ENCODE results near the gene BCAS1. TPM values are rescaled to one million over a fixed set of nuclear protein-coding genes. Genes with fewer than 3 reads are reported as not detected.

Gene BCAS1
- polyA plus RNA-seq, 1 of the 3 experiments (the other 2 are of a cell fraction), result not detected

GRCh38 chr20:53985150-53985518 lies 85.3 kb downstream of the BCAS1 start (continued):
- no peak for TF ChIP-seq PBX3 (IDR thresholded peaks at IDR 0.05)

- Histone ChIP-seq H3K36me3 (replicated peaks in 1 of 2; ENCODE audit: control insufficient read depth in 1 of 2, insufficient read depth in 2 of 2, low read length in 1 of 2) (no peaks in the 10 kb centered on the region), H3F3A (replicated peaks; ENCODE audit: insufficient read depth) (no peaks in the 10 kb centered on the region), H3K4me1 (ENCODE audit: control insufficient read depth in 1 of 2, insufficient read depth in 2 of 2, low read depth in 1 of 2, low read length in 1 of 2) (no peaks in the 10 kb centered on the region), H3K9me3 (no peaks in the 10 kb centered on the region), H3K4me2 (no peak overlapping the region), H3K4me3 (ENCODE audit: low read depth in 2 of 2, low read length in 1 of 2) (no peak overlapping the region), H3K79me2 (ENCODE audit: insufficient read depth) (no peaks in the 10 kb centered on the region), H4K20me1 (ENCODE audit: insufficient read depth) (no peaks in the 10 kb centered on the region), H3K27me3 (ENCODE audit: insufficient read depth) (no peaks in the 10 kb centered on the region), H3K9me2 (no peaks in the 10 kb centered on the region), H3K27ac (ENCODE audit: low read depth in 2 of 2, low read length in 1 of 2) (no peak overlapping the region), H3K9ac (no peak overlapping the region), H2AFZ (ENCODE audit: low read depth) (no peak overlapping the region)
- no peak for TF ChIP-seq RFX5 (IDR thresholded peaks at IDR 0.05; ENCODE audit: low read length)
- TF ChIP-seq PBX3 (IDR thresholded peaks at IDR 0.05), result no peak
- no peak for TF ChIP-seq USF2 (IDR thresholded peaks at IDR 0.05; ENCODE audit: borderline replicate concordance, low read depth, low read length)
- no peak for TF ChIP-seq NFIC (IDR thresholded peaks at IDR 0.05; ENCODE audit: borderline replicate concordance)
- TF ChIP-seq POLR2AphosphoS5 (IDR thresholded peaks at IDR 0.05; ENCODE audit: low read depth, low read length), result no peak
- no peak for TF ChIP-seq TAF1 (IDR thresholded peaks at IDR 0.05; ENCODE audit: borderline replicate concordance, low read depth, low read length)
- no peak for TF ChIP-seq RAD21 (IDR thresholded peaks at IDR 0.05; ENCODE audit: low read length)
- TF ChIP-seq MEF2A (IDR thresholded peaks at IDR 0.05; ENCODE audit: borderline replicate concordance, low read depth), result no peak
- TF ChIP-seq RXRA (IDR thresholded peaks at IDR 0.05; ENCODE audit: borderline replicate concordance, low read depth), result no peak
- no peak for TF ChIP-seq FOXM1 (IDR thresholded peaks at IDR 0.05; ENCODE audit: low read depth)
- no peak for TF ChIP-seq REST (IDR thresholded peaks at IDR 0.05; ENCODE audit: low read depth, low read length)
- no peak for TF ChIP-seq GATA2 (CRISPR knock-in tag; IDR thresholded peaks at IDR 0.05)
- no peak for TF ChIP-seq FOXJ3 (CRISPR knock-in tag; IDR thresholded peaks at IDR 0.05)
- no peak for TF ChIP-seq TEAD4 (IDR thresholded peaks at IDR 0.05; ENCODE audit: borderline replicate concordance, insufficient read depth)
- no peak for TF ChIP-seq RCOR1 (IDR thresholded peaks at IDR 0.05; ENCODE audit: low read length)
- TF ChIP-seq, protein P1, sequence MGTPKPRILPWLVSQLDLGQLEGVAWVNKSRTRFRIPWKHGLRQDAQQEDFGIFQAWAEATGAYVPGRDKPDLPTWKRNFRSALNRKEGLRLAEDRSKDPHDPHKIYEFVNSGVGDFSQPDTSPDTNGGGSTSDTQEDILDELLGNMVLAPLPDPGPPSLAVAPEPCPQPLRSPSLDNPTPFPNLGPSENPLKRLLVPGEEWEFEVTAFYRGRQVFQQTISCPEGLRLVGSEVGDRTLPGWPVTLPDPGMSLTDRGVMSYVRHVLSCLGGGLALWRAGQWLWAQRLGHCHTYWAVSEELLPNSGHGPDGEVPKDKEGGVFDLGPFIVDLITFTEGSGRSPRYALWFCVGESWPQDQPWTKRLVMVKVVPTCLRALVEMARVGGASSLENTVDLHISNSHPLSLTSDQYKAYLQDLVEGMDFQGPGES (IDR thresholded peaks at IDR 0.05; ENCODE audit: low read depth, low read length), result no peak
- TF ChIP-seq NRF1 (IDR thresholded peaks at IDR 0.05; ENCODE audit: low read depth, low read length), result no peak
- CTCF ChIA-PET, result no interaction called here
- POLR2A ChIA-PET, result no interaction called here
- 50% methylated on average over 6 of the region's 6 CpGs for WGBS (ENCODE audit: low lambda C conversion rate)
- no peak for DNase-seq
Measured at GRCh38 chr20:53984356-53985149, 85.8 kb downstream of the BCAS1 start.

All from SK-N-SH (cell line).